H1 (cell line): ENCODE data around the gene GBP2. TPM values are rescaled to one million over a fixed set of nuclear protein-coding genes. Genes with fewer than 3 reads are reported as not detected.

ENCODE experiments used
- CEBPB ChIP-seq: IDR thresholded peaks from 2 replicates; pipeline ENCODE4 v1.6.1; 2012; ENCODE audit warnings: low read depth, low read length
- GTF2F1 ChIP-seq: IDR thresholded peaks from 2 replicates; pipeline ENCODE4 v1.6.1; 2012; ENCODE audit warnings: low read depth, low read length, improper control_type of control experiment, borderline replicate concordance
- HDAC6 ChIP-seq: IDR thresholded peaks from one replicate; pipeline ENCODE4 v1.7.1; 2012; ENCODE audit warnings: low read depth, mild to moderate bottlenecking, inconsistent platforms, low read length, moderate library complexity
- KDM5A ChIP-seq: fragments of 200-600 bp; IDR thresholded peaks from 2 replicates; pipeline ENCODE4 v1.7.1; 2012; ENCODE audit warnings: mild to moderate bottlenecking, low read length, inconsistent platforms, mixed read lengths
- MAFK ChIP-seq: IDR thresholded peaks from 2 replicates; pipeline ENCODE4 v1.6.1; 2012; ENCODE audit warnings: low read depth, mild to moderate bottlenecking, improper control_type of control experiment, low read length
- NRF1 ChIP-seq: IDR thresholded peaks from 2 replicates; pipeline ENCODE4 v1.6.1; 2011; ENCODE audit warnings: mild to moderate bottlenecking, low read depth, low read length, improper control_type of control experiment
- SIN3A ChIP-seq, 2 experiments: IDR thresholded peaks in 1 of 2; conservative IDR thresholded peaks in 1 of 2; 2 replicates each; pipeline ENCODE4 v1.6.1; 2011 to 2012; ENCODE audit warnings: low read length in 2 of 2, improper control_type of control experiment in 1 of 2, low read depth in 1 of 2, mild to moderate bottlenecking in 1 of 2
- TBP ChIP-seq: IDR thresholded peaks from 2 replicates; pipeline ENCODE4 v1.6.1; 2011; ENCODE audit warnings: low read depth, low read length, improper control_type of control experiment
- TCF12 ChIP-seq: IDR thresholded peaks from 2 replicates; pipeline ENCODE4 v1.6.1; 2011; ENCODE audit warnings: low read depth, mild to moderate bottlenecking, low read length
- polyA plus RNA-seq, 7 experiments: library from polyadenylated mRNA; depleted of rRNA in 3 of 7; stranded (reverse) in 5 of 7; unstranded in 2 of 7; fragments of >200 nt in 5 of 7; fragments of 200-250 nt in 2 of 7; gene quantifications; 1 replicate in 5 of 7; 2 replicates in 1 of 7; 4 replicates in 1 of 7; pipeline versions ENCODE4 v1.2.1 to v1.2.3, GENCODE V29; 2011 to 2013; ENCODE audit warnings: missing spikeins in 2 of 7, mixed read lengths in 2 of 7
- total RNA-seq: library from RNA; stranded (reverse); fragmentation: NEBNext Ultra II Directional; extraction: Animal tissue kit (Norgen Biotek cat#: 25700); gene quantifications from 2 replicates; pipeline ENCODE4 v1.2.1, GENCODE V29; 2021
- TF ChIP-seq, protein P1 (sequence below): fragments of 300-600 bp; sonication (generic); IDR thresholded peaks from 2 replicates; pipeline ENCODE4 v1.7.1; 2012; ENCODE audit warnings: low read length, moderate library complexity, mild to moderate bottlenecking, inconsistent platforms; ENCODE audit not compliant: insufficient replicate concordance
- TF ChIP-seq, protein P2 (sequence below): IDR thresholded peaks from 2 replicates; pipeline ENCODE4 v1.6.1; 2012; ENCODE audit warnings: inconsistent platforms

GBP2 gene
- total and polyA plus RNA-seq, 2 of the 8 experiments (the other 6 are each of a cell fraction or from before 2014, with no cell fraction given) = not detected

DNA sequence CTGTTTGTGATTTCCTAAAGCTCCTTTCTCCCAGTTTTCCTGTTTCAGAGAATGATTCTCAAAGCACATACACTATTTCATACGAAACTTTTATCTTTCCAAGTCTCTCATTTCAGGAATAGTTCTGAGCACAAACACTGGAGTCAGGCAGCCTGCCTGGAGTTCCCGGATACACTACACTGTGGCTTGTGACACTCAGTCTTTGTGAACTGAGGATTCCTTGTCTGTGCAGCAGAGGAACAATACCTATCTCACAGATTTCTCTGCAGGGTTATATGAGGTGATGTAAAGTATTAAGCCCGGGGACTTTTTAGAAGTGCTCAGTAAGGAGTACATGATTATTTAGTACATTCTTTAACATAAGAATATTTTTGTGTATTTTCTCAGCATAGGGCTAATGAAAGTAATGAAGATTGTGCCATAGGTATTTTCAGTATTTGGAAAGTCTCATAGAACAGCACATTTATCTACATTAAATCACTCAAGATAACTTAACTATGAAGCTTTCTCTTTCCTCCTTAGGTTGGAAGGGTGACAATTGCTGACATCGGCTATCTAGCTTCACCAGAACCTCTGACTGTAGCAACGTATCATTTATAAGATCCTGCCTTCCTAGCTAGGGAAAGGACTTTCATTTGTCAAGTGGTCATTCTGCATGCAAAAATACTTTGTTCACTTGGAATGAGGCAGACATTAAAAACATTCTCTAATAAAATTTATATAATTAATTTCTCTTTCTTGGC lies 12.9 kb downstream of the GBP2 start (continued):
- TF ChIP-seq, protein P1, sequence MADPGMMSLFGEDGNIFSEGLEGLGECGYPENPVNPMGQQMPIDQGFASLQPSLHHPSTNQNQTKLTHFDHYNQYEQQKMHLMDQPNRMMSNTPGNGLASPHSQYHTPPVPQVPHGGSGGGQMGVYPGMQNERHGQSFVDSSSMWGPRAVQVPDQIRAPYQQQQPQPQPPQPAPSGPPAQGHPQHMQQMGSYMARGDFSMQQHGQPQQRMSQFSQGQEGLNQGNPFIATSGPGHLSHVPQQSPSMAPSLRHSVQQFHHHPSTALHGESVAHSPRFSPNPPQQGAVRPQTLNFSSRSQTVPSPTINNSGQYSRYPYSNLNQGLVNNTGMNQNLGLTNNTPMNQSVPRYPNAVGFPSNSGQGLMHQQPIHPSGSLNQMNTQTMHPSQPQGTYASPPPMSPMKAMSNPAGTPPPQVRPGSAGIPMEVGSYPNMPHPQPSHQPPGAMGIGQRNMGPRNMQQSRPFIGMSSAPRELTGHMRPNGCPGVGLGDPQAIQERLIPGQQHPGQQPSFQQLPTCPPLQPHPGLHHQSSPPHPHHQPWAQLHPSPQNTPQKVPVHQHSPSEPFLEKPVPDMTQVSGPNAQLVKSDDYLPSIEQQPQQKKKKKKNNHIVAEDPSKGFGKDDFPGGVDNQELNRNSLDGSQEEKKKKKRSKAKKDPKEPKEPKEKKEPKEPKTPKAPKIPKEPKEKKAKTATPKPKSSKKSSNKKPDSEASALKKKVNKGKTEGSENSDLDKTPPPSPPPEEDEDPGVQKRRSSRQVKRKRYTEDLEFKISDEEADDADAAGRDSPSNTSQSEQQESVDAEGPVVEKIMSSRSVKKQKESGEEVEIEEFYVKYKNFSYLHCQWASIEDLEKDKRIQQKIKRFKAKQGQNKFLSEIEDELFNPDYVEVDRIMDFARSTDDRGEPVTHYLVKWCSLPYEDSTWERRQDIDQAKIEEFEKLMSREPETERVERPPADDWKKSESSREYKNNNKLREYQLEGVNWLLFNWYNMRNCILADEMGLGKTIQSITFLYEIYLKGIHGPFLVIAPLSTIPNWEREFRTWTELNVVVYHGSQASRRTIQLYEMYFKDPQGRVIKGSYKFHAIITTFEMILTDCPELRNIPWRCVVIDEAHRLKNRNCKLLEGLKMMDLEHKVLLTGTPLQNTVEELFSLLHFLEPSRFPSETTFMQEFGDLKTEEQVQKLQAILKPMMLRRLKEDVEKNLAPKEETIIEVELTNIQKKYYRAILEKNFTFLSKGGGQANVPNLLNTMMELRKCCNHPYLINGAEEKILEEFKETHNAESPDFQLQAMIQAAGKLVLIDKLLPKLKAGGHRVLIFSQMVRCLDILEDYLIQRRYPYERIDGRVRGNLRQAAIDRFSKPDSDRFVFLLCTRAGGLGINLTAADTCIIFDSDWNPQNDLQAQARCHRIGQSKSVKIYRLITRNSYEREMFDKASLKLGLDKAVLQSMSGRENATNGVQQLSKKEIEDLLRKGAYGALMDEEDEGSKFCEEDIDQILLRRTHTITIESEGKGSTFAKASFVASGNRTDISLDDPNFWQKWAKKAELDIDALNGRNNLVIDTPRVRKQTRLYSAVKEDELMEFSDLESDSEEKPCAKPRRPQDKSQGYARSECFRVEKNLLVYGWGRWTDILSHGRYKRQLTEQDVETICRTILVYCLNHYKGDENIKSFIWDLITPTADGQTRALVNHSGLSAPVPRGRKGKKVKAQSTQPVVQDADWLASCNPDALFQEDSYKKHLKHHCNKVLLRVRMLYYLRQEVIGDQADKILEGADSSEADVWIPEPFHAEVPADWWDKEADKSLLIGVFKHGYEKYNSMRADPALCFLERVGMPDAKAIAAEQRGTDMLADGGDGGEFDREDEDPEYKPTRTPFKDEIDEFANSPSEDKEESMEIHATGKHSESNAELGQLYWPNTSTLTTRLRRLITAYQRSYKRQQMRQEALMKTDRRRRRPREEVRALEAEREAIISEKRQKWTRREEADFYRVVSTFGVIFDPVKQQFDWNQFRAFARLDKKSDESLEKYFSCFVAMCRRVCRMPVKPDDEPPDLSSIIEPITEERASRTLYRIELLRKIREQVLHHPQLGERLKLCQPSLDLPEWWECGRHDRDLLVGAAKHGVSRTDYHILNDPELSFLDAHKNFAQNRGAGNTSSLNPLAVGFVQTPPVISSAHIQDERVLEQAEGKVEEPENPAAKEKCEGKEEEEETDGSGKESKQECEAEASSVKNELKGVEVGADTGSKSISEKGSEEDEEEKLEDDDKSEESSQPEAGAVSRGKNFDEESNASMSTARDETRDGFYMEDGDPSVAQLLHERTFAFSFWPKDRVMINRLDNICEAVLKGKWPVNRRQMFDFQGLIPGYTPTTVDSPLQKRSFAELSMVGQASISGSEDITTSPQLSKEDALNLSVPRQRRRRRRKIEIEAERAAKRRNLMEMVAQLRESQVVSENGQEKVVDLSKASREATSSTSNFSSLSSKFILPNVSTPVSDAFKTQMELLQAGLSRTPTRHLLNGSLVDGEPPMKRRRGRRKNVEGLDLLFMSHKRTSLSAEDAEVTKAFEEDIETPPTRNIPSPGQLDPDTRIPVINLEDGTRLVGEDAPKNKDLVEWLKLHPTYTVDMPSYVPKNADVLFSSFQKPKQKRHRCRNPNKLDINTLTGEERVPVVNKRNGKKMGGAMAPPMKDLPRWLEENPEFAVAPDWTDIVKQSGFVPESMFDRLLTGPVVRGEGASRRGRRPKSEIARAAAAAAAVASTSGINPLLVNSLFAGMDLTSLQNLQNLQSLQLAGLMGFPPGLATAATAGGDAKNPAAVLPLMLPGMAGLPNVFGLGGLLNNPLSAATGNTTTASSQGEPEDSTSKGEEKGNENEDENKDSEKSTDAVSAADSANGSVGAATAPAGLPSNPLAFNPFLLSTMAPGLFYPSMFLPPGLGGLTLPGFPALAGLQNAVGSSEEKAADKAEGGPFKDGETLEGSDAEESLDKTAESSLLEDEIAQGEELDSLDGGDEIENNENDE = no peak
- TF ChIP-seq NRF1 (no peak), CEBPB (no peak), KDM5A (no peak), HDAC6 (no peak), TBP (no peak), SIN3A (conservative IDR thresholded peaks at IDR 0.05 in 1 of 2, IDR thresholded peaks at IDR 0.05 in 1 of 2; ENCODE audit: low read depth in 1 of 2, low read length in 2 of 2) (no peak), TCF12 (no peak), GTF2F1 (no peak), MAFK (no peak)
- TF ChIP-seq, protein P2, sequence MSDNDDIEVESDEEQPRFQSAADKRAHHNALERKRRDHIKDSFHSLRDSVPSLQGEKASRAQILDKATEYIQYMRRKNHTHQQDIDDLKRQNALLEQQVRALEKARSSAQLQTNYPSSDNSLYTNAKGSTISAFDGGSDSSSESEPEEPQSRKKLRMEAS = no peak
